Stimulated activated CD4-positive, alpha-beta T cell treated with anti-CD3 and anti-CD28 coated beads, TNF-alpha, amount 100 ng/mL, for 24 hours (primary cell): ENCODE measurements around the gene ZBTB17.
A peak's percentile ranks its signal among the peaks of the same experiment; 100 is the strongest.
"Not testable (repeated sequence)": the region's sequence is repeated elsewhere in the genome, so short reads cannot be mapped to it uniquely, and the experiment has no call there.

Experiments used
- DNase-seq, 3 experiments: peaks; one replicate each; pipeline ENCODE4 v3.0.0-alpha.2; 2020; ENCODE audit warnings: low read depth in 3 of 3

The ZBTB17 gene

DNA sequence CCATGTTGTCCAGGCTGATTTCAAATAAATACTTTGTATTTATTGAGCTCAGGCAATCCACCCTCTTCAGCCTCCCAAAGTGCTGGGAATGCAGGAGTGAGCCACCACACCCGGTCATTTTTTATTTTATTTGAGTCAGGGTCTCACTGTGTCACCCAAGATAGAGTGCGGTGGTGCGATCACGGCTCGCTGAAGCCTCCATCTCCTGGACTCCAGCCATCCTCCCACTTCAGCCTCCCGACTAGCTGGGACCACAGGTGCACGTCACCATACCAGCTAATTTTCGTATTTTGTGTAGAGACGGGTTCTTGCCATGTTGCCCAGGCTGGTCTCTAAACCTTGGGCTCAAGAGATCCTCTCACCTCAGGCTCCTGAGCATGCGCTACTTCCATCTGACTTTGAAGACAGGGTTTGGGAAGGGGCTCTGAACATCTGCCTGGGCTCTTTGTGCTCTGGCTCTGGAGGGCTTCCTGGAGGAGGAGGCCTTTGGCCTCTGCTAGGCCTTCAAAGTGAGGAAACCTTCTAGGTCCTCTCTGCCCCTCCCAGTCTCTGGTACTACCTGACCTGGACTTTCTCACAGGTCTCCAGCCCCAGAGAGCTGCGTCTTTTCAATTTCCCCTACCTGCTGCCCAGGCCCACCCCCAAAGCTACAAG is 36.2 kb upstream of the ZBTB17 start:
- DNase-seq, result no peak

- no peak for DNase-seq
Measured at GRCh38 chr1:16010837-16011236, 34.9 kb upstream of the ZBTB17 start.

- no peak for DNase-seq
Measured at GRCh38 chr1:16009678-16010077, 33.8 kb upstream of the ZBTB17 start.

DNA sequence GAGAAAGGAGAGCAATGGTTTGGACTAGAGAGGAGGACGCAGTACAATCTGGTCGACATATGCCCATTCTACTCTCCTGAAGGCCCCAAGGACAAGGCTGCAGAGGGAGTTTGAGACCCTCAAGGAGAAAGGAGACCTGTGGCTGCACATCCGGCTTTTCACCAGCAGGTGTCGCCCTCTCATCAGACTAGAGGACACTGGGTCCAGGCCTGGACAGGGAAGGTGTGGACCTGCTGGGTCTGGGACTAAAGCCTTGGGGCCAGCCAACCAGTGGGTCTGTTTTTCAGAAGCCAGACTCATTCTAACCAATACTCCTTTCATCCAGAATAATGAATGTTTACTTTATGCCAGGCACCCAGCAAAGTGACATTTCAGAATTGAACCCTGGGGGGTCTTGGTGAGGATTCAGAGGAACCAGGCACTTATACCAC is 33.1 kb upstream of the ZBTB17 start:
- DNase-seq, result peak; percentile 48 to 76 (median 72)

DNA sequence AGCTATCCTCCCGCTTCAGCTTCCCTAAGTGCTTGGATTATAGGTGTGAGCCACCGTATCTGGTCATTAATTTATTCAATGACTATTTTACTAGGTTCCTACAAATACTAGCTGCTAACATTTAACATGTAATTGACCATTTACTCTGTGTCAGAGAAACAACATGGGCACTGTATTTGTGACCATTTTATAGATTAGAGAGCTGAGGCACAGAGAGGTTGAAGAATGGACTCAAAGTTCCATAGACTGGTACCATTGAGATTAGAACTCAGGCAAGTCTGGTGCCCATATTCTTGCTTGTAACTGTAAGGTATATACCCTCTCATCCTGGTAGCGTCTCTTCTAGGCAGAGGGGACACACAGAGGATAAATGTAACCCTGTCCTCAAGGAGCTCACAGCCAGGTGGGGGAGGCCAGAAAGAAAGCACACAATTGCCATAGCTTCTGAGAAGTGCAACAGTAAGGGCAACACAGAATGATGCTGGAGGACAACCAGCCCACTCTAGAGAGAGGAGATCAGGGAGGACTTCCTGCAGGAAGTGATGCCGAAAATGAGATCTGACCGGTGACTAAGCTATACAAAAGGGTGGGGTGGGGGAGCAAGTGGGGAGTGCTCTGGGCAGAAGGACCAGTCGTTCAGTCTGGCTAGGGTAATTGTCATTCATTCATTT is 31.9 kb upstream of the ZBTB17 start:
- no peak for DNase-seq

- no peak for DNase-seq
Measured at GRCh38 chr1:16006552-16007485, 30.9 kb upstream of the ZBTB17 start.

- no peak for DNase-seq
Measured at GRCh38 chr1:16006010-16006409, 30.1 kb upstream of the ZBTB17 start.

DNA sequence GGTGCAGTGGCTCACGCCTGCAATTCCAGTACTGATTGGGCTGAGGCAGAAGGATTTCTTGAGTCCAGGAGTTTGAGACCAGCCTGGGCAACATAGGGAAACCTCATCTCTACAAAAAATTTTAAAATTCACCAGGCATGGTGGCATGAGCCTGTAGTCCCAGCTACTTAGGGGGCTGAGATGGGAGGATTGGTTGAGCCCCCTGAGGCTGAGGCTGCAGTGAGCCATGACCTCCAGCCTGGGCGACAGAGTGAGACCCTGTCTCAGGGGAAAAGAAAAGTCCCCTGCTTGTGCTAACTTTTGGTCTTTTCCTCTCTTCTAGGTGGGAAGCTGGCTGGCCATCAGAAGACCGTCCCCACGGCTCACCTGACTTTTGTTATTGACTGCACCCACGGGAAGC is 29.7 kb upstream of the ZBTB17 start:
- DNase-seq, result no peak

DNA sequence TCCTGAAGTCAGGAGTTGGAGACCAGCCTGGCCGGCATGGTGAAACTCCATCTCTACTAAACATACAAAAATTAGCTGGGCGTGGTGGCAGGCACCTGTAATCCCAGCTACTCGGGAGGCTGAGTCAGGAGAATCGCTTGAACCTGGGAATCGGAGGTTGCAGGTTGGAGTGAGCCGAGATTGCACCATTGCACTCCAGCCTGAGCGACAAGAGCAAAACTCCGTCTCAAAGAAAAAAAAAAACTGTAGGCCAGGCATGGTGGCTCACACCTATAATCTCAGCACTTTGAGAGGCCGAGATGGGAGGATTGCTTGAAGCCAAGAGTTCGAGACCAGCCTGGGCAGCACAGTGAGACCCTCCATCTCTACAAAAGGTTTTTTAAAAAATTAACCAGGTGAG is 25.4 kb upstream of the ZBTB17 start:
- not testable (repeated sequence) for DNase-seq

DNA sequence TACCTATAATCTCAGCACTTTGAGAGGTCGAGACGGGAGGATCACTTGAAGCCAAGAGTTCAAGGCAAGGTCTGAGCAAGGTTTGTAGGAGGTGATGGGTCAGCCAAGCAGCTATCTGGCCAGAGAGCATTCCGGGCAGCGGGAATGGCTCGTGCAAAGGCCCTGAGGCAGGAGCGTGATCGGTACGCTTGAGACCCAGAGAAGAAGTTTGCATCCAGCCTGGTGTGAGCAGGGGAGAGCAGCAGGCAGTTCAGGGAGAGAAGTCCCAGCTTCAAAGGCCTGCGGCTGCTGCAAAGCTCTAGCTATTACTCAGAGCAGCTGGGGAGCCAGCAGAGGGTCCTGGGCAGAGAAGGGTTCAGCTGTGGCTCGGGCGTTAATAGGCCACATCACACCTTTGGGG is 23.0 kb upstream of the ZBTB17 start:
- DNase-seq, result no peak

- no peak for DNase-seq
Measured at GRCh38 chr1:15997637-15998280, 21.9 kb upstream of the ZBTB17 start.

DNA sequence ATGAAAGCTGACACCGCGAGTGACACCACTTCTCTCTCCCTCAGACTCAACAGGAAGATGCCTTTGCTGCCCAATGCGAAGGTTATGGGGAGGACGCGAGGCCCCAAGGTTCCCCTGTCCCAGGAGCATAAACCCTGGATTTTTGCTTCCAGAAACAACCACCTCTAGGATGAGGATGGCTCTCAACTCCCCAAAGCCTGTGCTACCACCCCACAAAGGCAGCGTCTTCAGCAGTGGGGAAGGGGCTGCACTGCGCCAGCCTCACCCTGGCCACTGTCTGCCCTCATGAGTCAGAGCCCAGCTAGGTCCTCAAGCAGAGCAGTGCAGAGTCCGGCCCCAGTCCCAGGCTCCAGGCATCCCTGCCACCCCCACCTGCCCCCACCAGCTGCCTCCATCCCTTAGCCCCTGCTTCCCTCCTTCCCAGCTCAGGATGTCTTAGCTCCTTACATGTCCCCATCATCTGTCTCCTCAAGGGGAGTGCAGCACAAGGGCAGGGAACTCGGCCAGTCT is 21.2 kb upstream of the ZBTB17 start:
- DNase-seq, result no peak

DNA sequence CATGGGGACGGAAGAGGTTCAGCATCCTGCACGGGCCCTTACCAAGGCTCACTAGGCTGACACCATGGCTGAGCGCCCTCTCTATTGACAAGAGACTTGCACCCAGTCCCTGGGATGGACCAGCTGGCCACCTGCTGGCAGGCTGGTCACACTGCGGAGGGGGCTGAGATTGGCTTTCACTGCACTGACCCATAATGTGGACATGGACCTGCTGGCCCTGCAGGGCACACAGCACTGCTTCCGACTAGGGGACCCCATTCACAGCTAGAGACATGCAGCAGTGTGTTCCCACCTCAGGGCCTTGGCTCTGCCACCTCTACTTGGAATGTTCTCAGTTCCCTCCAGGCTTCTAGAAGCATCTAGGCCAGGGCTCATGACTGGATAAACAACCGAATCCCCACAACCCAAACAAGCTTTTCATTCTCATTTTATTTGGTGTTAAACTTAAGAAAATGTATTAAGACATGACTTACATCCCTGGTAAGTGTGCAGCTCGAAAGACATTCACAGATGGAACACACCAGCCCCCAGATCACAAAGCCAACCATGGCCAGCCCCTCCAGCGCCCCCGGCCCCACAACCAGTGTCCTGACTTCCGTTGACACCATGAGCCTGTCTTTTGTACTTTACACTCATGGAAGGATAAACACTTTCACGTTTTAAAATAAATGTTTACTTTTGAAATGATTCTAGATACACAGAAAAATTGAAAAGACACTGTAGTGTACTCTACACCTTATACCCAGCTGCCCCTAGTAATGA is 18.9 kb upstream of the ZBTB17 start:
- DNase-seq, result peak in 2 of 3 experiments; percentile 11 to 45

GRCh38 chr1:15994081-15994480 is 18.2 kb upstream of the ZBTB17 start:
- DNase-seq, result no peak

- DNase-seq, result no peak
Measured at GRCh38 chr1:15993666-15994065, 17.8 kb upstream of the ZBTB17 start.

- no peak for DNase-seq
Measured at GRCh38 chr1:15992582-15993500, 16.9 kb upstream of the ZBTB17 start.

DNA sequence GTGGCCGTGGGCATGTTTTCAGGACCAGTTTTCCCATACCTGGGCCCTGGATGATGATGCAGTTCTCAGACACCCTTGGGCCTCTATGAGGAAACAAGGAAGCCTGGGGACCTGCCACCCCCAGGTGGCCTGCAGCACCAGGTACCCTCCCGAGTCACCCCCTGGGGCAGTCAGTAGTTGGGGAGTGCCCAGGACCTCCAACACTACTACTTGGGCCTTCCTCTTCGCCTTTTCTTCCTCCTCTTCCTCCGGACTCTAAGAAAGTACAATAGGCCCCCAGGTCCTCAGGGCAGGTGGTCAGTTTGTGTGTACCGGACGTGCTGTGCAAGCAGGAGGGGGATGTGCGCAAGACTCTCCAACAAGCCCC is 16.3 kb upstream of the ZBTB17 start:
- no peak for DNase-seq

- DNase-seq, result no peak
Measured at GRCh38 chr1:15991427-15992186, 15.7 kb upstream of the ZBTB17 start.

DNA sequence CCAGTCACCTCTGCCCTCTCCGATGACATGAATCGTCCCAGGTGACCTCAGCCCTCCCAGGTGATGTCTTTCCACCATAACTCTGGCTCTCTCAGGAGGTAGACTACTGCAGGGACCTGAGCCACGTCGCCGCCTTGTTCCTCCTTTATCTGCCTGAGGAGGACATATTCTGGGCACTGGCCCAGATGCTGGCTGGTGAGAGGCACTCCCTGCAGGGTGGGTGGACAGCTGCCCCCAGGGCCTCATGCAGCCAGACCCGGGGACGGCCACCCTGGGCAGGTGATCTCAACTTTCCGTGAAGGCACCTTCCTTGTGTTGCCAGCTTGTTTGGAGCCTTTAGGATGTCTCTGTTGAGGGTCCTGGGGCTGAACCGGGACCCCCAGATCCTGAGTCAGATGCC is 13.9 kb upstream of the ZBTB17 start:
- no peak for DNase-seq
